PC-9 (cell line): ENCODE results near the gene FBP2.

Source experiments
- CTCF ChIP-seq: fragments of 200-600 bp; sonication (generic); conservative IDR thresholded peaks from 2 replicates; pipeline ENCODE4 v1.6.1; 2017; ENCODE audit warnings: mixed run types, antibody characterized with exemption, mild to moderate bottlenecking, moderate library complexity
- EZH2 ChIP-seq: fragments of 200-600 bp; sonication (generic); IDR thresholded peaks from 2 replicates; pipeline ENCODE4 v1.8.0; 2017; ENCODE audit warnings: antibody characterized with exemption, low read depth

- TF ChIP-seq CTCF (no peak), EZH2 (no peak)
Measured at GRCh38 chr9:94627287-94627686, 33.7 kb upstream of the FBP2 start.
